ENCODE results near the gene DDX51.
"Not testable (repeated sequence)": the region's sequence is repeated elsewhere in the genome, so short reads cannot be mapped to it uniquely, and the experiment has no call there.

DDX51 gene

DNA sequence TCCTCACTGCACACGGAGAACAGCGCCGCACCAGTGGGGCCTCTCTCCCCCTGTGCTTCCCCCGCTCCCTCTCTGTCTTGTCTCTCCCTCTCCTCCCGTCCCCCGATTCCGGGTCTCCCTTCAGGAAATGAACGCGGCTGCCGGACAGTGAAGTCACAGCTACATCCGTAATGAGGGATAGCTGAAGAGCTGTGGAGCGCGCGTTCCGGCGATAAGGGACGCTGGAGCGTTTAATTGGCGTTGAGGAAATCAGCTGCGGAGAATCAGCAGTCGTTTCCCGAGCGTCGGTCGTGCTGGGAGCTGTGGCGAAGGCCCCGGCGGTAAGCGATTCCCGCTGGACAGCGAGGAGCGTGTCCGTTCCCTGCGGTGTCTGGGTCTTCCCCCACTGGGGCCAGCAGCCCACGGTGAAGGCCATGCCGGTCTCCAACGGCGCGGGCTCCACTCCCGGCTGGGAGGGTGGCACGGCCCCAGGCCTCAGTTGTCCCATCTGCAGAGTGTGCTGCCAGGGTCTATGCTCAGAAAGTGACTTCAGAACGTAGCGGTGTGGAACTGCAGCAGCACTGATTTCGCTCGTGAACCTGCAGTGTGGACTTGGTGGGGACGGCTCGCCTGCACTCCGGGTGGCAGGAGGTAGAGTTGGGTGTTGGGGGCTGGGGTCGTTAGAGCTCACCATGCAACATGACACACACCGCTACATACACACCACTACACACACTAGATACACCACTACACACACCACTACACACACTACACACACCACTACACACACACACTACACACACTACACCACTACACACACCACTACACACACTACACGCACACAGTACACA, 11.0 kb upstream of the DDX51 start:
- no peak for DNase-seq (ENCODE audit: low read depth in 2 of 3, low spot score in 2 of 3)

DNA sequence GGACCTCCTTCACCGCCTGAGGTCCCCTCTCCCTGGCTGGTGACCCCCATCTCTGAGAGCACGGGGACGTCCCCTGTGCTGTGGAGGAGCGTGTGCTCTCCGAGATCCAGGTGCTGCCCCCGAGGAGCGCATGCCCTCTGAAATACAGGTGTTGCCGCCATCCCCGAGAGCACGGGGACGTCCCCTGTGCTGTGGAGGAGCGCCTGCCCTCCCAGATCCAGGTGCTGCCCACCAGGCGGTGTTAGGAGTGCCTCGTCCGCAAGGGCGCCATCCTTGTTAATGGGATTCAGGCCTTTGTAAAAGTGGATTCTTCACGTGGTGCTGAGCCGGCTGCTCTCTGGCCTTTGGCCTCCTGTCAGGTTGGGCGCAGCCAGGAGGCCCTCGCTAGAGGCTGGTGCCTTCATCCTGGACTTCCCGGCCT, 10.2 kb upstream of the DDX51 start:
- DNase-seq (ENCODE audit: low read depth in 2 of 3, low spot score in 2 of 3) = no peak

DNA sequence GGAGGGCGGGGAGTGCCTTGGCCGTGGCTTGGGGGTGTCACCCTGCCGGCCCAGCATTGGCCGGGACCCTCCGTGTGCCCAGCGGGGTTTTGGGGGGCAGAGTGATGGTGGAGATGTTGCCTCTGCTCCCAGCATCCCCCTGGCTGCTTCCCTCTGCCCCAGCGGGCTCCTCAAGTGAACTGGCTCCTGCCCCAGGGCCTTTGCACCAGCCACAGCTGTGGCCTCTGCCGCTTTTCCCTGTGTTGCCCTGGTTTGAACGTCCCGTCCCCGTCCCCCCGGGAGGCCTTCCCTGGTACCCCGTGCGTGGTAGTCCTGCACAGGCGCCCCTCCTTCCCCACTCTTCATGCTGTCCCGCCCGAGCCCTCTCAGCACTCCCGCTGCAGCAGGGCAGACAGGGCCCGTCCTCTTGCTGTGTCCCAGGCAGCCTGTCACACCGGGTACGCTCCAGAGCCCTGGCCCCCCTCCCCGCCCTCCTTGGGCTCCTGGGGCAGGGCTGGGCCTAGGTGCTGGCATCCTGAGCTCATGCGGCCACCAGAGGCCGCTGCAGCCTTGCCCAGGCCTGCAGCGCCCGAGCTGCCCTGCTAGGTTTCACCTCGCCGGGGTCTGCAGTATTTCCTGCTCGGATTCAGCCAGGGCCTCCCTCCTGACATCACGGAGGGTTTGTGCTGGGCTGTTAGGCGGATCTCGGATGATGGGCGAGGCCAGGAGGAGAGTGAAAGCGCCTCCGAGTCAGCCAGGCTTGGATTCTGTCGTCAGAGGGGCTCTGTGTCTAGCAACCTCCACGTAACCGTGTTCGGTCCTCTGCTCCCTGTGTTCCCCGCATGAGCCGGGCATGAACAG, 9.6 kb upstream of the DDX51 start:
- DNase-seq (ENCODE audit: low read depth in 2 of 3, low spot score in 2 of 3) = peak in 2 of 3 experiments; percentile 26 to 39

DNA sequence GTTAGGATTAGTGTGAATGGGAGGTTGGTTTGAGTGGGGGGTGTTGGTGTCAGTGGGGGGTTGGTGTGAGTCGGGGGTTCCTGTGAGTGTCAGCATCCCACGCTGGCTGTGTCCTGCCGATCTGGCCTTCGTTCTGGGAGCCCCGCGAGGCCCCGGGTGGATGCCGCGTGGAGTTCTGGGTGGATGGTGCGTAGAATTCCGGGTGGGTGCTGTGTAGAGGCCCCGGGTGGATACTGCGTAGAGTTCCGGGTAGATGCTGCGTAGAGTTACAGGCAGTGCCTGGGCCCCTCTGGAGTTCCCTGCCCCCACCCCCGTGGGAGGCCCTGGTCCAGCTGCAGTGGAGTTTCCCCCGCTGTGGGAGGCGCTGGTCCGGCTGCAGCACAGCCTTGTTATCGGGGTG, 8.8 kb upstream of the DDX51 start:
- DNase-seq (ENCODE audit: low read depth in 2 of 3, low spot score in 2 of 3) = no peak

DNA sequence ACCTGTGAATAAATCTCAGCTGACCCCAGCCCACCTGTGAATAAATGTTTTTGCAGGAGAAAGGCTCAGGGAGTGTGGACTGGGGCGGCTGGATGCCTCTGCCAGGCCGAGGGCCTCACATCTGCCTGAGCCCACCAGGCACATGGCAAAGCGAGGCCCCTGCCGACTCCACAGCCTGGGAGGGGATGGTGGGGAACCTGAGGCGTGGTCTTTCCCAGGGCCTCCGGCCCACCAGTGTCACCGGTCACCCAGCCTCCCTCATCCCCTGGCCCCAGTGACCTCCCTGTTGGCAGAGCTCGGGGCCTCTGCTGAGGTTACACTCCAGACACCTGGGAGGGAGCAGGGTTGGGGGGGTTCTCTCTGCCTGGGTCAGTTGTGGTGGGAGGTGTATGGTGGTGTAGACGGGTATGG, 8.3 kb upstream of the DDX51 start:
- no peak for DNase-seq (ENCODE audit: low read depth in 2 of 3, low spot score in 2 of 3)

DNA sequence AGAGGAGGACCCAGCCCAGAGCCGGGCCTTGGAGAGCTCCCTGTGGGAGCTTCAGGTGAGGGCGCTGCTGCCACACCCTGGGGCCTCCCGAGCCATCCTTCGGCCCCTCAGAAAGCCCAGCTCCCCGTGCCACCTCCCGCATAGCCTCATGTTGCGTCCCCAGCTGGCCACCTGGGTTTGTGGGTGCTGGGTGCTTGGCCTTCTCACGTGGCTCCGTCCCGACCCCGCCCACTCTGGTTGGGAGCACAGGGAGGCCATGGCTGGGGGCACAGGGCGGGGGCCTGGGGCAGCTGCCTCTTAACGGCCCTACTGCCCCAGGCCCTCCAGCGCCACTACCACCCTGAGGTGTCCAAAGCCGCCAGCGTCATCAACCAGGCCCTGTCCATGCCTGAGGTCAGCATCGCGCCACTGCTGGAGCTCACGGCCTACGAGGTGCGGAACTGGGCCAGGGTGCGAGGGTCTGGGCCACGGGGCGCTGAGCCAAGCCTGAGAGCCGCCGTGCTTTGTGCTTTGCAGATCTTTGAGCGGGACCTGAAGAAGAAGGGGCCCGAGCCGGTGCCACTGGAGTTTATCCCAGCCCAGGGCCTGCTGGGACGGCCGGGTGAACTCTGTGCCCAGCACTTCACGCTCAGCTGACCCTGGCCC, 7.8 kb upstream of the DDX51 start:
- no peak for DNase-seq (ENCODE audit: low read depth in 2 of 3, low spot score in 2 of 3)

DNA sequence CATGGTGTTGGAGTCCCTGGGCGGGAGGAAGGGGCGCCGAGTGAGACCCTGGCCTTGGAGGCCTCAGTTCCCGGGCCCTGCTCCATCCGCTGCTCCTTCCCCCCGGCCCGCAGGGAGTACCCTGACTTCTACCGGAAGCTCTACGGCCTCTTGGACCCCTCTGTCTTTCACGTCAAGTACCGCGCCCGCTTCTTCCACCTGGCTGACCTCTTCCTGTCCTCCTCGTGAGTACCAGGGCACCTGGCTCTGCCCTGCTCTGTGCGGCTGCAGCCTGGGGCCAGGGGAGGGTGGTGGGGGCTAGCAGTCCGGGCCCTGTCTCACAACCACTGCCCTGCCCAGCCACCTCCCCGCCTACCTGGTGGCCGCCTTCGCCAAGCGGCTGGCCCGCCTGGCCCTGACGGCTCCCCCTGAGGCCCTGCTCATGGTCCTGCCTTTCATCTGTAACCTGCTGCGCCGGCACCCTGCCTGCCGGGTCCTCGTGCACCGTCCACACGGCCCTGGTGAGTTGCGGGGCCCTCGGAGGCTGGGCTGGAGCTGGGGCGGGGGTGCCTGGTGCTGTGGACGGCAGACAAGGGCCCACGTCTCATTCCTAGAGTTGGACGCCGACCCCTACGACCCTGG, 7.1 kb upstream of the DDX51 start:
- DNase-seq (ENCODE audit: low read depth in 2 of 3, low spot score in 2 of 3) = no peak

DNA sequence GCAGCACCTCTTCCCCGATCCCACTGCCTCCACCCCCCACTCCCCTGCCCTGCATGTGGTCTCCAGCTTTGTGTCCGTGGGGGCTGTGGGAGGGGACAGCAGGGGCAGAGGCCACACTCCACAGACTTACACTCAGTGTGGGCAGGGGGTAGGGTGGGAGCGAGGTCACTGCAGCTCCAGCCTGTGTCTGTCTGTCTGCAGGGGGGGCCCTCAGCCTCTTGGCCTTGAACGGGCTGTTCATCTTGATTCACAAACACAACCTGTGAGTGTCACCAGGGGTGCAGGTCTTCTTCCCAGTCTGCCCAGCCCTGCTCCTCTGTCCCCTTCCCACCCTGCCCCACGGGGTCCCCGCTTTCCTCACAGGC, 6.6 kb upstream of the DDX51 start:
- DNase-seq (ENCODE audit: low read depth in 2 of 3, low spot score in 2 of 3) = no peak

DNA sequence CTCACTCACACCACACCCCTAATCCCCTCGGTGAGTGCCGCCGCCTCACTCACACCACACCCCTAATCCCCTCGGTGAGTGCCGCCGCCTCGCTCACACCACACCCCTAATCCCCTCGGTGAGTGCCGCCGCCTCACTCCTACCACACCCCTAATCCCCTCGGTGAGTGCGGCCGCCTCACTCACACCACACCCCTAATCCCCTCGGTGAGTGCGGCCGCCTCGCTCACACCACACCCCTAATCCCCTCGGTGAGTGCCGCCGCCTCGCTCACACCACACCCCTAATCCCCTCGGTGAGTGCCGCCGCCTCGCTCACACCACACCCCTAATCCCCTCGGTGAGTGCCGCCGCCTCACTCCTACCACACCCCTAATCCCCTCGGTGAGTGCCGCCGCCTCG, 5.4 kb upstream of the DDX51 start:
- DNase-seq (ENCODE audit: low read depth in 2 of 3, low spot score in 2 of 3) = not testable (repeated sequence)

DNA sequence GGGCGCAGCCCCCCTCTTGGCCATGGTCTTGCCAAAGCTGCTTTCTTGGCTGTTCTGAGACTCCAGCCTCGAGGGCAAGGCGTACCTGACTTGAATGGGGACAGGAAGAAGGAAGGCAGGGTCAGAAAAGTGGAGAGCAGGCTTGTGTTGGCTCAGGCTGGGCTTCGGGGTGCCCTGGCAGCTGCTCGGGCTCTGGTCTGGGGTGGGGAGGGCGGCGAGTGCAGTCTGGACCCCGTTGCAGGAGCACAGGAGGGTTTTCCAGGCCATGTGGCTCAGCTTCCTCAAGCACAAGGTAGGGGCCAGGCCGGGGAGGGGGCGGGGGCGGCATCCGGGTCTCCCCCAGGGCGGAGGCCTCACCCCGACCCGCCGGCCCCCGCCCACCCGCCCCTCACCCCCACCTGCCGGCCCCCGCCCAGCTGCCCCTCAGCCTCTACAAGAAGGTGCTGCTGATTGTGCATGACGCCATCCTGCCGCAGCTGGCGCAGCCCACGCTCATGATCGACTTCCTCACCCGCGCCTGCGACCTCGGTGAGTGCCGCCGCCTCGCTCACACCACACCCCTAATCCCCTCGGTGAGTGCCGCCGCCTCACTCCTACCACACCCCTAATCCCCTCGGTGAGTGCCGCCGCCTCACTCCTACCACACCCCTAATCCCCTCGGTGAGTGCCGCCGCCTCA, 4.4 kb upstream of the DDX51 start:
- DNase-seq (ENCODE audit: low read depth in 2 of 3, low spot score in 2 of 3) = no peak

DNA sequence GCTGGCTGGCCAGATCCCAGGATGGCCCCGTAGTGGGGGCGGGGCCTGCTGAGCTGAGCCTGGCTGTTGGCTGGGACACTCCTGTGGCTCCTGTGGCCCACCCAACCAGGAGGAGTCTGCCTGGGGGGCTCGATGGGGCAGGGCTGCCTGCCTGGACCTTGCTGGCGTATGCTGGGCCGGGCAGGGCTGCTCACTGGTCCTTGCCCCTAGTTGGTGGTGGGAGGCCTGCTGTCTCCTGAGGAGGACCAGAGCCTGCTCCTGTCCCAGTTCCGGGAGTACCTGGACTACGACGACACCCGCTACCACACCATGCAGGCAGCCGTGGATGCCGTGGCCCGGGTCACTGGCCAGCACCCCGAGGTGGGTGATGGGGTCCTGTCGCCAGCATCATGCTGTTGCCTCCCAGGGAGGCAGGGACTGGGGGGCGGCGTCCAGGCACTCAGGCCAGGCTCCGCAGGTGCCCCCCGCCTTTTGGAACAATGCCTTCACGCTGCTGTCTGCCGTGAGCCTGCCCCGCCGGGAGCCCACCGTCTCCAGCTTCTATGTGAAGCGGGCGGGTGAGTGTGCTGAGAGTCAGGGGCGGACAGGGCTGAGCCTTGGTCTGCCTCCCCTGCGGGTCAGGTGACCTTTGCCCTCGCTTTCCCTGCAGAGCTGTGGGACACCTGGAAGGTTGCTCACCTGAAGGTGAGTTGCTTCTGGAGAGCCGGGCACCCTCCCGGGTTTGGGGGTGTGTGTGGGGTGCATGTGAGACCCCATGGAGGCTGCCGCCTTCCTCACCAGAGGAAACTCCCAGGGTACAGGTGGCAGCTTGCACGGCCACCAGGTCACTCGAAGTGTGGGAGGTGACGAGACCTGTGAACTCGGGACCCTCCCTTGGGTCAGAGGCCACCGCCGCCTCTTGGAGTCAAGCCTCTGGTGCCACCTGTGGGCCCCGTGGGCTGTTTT, 3.6 kb upstream of the DDX51 start:
- no peak for DNase-seq (ENCODE audit: low read depth in 2 of 3, low spot score in 2 of 3)

DNA sequence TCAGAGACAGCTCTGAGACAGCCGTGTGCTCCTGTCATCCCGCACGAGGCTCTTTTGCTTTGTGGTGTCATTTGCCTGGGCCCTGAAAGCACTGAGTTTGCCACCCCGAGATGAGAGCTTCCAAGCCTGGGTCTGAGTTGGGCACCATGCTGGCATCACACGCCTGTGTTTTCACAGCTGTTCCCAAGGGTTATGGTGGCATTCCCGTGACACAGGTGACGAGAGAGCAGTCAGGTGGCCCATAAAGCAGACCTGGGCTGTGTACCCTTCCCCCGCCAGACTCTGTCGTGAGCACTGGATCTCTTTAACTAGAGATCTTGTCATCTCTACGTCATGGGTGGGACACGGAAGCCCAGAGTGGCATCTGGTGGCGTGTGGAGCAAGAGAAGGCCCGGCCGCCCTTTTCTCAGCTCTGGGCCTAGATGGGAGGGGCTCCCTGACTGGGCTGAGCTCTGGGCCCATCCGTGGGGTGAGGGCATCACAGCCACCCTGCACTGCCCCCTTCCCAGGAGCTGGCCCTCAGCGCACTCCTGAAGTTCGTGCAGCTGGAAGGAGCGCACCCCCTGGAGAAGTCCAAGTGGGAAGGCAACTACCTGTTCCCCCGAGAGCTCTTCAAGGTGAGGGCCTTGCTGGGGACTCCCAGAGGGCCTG, 2.8 kb upstream of the DDX51 start:
- DNase-seq (ENCODE audit: low read depth in 2 of 3, low spot score in 2 of 3) = no peak

DNA sequence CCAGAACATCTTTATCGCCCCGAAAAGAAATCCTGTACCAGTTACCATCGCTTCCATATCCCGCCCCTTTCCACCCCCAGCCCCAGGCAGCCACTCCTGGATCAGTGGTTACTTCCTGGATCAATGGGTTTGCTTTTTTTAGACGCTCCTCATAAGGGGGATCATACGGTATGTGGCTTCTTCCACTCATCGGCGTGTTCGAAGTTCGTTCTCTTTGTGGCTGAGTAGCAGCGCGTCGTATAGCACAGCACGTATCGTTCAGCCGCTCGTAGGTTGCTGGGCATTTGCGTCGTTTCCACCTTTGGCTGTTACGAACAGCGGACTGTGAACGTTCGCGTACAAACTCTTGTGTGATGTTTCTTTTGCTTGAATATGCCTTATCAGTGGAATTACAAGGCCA, 2.0 kb upstream of the DDX51 start:
- no peak for DNase-seq (ENCODE audit: low read depth in 2 of 3, low spot score in 2 of 3)

DNA sequence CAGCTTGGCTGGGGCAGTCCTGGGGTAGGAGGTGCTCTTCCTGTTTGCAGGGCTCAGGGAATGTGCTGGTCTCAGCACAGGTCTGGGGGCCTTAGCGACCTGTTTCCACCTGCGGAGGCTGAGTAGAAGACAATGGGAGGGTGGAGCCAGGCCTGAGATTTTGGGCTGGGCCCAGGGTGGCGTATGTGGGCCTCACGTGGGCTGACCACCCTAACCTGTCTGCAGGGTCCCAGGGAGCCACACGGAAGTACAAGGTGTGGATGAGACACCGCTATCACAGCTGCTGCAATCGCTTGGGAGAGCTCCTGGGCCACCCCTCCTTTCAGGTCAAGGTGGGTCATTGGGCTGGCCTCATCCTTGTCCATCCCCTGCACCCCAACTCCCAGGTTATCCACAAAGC, 1.2 kb upstream of the DDX51 start:
- DNase-seq (ENCODE audit: low read depth in 2 of 3, low spot score in 2 of 3) = no peak

DNA sequence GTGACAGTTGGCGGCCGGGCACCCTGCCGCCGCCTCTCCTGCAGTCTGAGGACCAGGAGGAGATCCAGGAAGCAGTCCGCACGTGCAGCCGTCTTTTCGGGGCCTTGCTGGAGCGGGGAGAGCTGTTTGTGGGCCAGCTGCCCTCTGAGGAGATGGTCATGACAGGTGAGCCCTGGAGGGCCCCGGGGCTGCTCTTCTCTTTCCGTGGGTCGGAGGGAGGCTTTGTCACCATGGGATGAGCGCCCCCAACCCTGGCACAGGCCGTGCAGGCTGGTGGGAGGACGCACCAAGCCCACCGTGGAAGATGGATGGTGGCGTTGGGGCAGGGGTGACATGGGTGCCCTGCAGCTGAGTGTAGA, 670 bp upstream of the DDX51 start:
- DNase-seq (ENCODE audit: low read depth in 2 of 3, low spot score in 2 of 3) = no peak

DNA sequence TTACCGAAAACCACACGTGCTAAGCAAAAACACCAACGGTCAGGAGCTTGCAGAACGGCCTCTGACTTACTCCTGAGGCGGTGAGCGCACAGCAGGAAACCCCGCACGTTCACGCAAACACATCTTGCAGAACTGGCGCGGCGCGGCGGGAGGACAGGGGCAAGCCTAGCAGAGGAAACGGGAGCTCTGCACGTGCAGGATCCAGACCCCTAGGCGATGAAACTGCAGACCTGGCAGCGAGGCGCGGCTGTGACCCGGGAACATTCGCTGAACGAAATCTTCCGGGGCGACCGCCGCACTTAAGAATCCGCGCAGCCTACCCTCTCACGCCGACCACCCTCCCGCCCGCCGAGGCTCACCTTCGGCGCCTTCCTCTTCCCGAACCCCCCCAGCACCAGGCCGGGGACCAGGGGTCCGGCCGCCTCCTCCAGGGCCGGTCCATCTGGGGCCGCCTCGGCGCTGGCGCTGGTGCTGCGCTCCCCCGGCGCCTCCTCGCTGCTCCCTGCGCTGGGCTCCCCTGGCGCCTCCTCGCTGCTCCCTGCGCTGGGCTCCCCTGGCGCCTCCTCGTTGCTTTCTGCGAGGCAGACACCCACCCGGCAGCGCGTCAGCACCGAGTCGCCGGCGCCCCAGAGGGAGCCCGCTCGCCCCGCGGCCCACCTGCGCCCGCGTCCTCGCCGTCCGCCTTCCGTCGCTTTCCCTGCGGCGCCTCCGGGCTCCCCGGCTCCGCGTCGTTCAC, 615 bp downstream of the DDX51 start:
- no peak for DNase-seq (ENCODE audit: low read depth in 2 of 3, low spot score in 2 of 3)

DNA sequence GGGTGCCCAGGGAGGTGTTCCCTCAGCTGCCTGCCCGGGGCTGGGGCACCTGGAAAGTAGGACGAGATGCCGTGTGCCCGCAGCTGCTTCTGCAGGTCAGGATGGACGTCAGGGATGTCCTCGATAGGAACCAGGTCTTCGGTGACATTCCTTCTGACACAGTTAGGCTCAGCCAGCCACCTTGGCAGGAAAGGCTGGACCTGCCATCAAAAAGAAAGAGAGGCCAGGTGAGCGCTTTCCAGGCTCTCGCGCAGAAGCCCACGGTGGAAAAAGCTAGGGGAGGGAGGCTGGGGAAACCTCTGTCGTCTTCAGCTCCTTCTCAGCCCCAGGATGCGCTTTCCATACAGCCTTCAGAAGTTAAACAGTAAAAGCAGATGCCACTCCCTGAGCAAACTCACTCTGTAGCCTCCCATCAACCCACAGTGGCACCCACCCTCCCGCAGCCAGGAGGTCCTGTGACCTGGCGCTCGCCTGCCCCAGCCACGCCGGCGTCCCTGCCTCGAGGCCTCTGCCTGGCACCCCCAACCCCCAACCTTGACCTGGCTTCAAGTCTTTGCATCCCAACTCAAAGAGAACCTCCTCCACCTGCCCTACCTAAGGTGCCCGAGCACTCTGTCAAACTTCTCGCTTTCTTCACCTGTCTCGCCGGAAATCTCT, 1.3 kb downstream of the DDX51 start:
- no peak for DNase-seq (ENCODE audit: low read depth in 2 of 3, low spot score in 2 of 3)

DNA sequence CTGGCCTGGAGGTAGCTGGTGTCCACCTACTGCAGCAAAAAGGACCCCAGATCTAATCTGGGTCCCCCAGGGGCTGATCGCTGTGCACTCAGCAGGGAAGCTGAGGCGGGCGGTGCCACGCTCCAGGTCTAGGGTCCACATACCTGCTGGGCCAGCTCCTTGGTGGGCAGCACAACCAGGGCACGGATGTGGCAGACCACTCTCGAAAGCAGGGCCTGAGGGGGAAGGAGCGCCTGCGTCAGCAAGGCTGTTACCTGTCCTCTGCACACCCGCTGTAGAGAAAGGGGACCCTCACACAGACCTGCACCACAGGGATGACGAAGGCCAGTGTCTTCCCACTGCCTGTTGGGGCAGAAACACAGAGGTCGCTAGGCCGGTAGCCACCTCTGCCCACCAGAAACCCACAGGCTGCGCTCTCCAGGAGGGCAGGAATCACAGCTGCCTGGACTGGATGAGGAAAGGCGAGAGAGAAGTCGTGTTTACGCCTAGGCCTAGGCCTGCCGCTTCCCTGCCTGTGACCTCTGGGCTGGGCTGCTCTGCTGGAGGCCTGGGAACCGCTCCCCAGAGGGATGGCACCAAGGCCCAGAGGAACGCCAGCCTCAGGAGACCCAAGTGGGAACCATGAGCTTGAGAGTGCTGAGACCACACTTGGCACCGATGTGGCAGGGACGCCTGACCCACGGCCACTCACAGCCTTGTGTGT, 2.0 kb downstream of the DDX51 start:
- DNase-seq (ENCODE audit: low read depth in 2 of 3, low spot score in 2 of 3) = no peak

Measured in activated CD8-positive, alpha-beta memory T cell treated with anti-CD3 and anti-CD28 coated beads for 48 hours (primary cell).